ENCODE measurements around the gene CHKB. TPM values are rescaled to one million over a fixed set of nuclear protein-coding genes. Genes with fewer than 3 reads are reported as not detected.

The CHKB gene
- 26.9 and 44.6 TPM in 2 replicates for total RNA-seq

DNA sequence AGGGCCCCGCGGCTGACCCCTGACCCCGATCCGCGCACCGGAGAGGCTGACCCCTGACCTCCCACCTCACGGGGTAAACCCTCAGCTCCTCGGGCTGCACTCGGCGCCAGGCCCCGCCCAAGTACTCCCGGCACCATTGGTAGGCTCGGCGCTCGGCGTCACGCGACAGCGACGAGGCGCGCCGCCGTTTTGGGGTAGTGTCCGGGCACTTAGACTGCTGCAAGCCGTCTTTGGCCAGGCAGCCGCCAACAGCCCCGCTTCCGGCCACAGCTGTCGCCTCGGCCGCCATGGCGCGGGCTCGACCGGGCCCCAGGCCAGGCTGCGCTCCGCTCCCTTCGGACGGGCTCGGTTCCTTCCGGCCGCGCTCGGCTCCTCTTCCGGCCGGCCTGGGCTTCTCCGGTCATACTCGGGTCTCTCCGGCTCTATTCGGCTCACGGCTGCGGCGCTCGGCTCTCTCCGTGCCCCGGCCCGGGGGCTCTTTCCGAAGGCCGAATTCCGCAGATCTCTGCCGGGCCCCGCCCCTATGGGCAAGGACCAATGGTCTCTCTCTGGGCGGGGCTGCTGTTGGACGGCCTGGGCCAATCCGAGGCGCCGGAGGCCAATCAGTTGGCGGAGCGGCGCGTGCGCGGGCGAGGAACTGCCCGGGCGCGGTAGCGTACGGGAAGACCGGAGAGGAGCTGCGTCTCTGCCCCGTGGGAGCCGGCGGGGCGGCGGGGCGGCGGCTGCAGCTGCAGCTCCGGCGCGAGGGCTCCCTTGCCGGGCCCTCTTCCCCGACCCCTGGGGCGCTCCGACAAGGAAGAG lies at the start of gene CHKB:
Gene CHKB (minus strand): TSS at position 357 of the 801 bp plus-strand sequence. CDS start 68 bp downstream, at position 289.

DNA sequence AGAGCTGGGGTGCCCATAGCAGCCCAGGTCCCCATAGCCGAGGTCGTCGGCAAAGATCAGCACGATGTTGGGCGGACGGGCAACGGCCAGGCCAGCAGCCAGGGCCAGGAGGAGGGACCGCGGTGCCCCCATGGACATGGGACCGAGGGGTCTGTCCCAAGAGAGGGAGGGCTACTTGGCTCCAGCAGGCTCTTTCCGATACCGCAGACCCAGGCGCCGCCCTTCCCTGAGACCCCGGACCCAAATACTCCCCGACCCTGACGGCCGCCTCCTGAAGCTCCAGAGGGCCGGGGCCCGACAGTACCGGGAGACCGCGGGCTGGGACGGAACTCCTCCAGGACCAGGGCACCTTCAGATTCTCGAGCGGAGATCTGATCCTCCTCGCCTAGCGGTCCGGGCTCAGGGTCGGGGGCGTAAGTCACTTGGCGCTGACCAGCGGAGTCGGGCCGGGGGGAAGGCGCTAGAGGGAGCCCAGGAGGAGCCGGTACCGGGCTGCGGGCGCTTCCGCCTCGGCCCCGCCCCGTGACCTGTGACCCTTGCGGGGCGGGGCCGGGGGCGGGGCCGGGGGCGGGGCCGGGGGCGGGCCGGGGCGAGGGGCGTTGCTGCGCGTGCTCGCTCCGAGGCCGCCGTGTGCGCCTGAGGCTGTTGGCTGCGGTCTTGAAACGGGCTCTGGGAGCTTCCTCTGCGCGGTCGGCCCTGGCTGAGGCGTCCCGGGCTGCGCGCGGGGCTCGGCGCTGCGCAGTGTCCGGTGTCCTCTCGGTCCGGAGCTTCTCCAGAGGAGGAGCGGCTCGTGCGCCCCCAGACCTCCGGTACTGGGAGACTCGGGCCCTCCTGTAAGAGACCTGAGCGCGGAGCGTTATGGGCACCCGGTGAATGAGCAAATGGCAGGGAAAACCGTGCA lies 45.2 kb upstream of the CHKB start, which contains the start of gene ARSA:
Gene ARSA (minus strand): TSS at position 511 of the 901 bp plus-strand sequence. CDS start 373 bp downstream, at position 138.

DNA sequence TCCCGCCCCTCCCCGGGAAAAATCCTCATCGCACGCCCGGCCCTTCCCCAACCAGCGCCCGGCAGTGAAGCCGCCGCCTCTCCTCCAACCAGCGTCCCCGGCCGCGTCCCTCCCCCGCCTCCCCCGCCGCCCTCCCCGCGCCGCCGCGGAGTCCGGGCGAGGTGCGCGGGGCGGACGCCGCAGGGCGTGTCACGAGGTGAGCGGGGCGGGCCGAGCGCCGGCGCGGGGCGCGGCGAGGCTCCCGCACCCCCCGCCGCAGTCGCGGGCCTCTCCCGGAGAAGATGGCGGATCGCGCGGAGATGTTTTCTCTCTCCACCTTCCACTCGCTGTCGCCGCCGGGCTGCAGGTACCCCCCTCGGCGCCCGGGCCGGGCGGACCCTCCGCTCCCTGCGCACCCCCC lies 17.9 kb upstream of the CHKB start, which contains the start of gene MAPK8IP2:
Gene MAPK8IP2 (plus strand): TSS at position 256 of the 400 bp plus-strand sequence. CDS start 26 bp downstream, at position 282.

GRCh38 chr22:50577987-50578775 lies 4.5 kb downstream of the CHKB start, which contains the start of gene CPT1B:
CPT1B (minus strand) TSS chr22:50578427; CDS start chr22:50577915, 512 bp downstream.

DNA sequence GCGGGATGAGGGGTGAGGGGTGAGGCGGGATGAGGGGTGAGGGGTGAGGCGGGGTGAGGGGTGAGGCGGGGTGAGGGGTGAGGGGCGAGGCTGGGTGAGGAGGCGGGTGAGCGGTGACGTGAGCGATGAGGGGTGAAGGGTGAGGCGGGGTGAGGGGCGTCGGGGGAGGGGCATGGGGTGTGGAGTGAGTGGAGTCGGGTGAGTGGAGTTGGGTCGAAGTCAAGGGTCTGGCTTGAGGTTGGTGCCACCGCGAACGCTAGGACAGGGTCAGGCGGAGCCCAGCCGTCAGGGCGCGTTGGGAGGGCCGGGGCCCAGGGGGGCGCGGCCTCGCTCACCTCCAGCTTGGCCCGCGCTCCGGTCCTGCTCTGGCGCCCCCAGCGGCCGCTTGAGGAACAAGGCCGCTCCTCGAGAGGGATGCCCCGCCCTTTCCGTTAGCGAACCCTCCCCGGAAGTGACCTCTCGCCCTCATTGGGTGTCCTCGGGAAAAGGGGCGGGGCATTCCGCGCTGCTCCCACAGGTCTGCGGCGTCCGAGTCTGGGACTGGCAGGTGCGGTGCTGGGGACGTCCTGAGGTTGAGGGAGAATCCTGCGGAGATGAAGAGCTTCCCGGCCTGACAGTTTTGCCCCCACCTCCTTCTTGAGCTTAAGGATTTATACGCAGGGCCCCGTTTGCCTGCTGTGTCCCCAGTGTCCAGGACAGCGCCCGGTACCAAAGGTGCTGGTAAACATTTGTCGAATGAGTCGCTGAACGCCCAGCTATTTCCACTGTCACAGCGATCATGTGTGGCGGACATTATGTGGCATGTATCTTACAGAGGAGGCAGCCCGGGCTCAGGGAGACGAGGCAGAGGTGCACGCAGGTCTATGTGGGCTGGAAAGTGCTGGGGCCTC lies 19.9 kb downstream of the CHKB start, which contains the start of gene SYCE3:
Gene SYCE3 (minus strand): TSS at position 397 of the 890 bp plus-strand sequence. CDS start 6,514 bp downstream, outside the sequence.

GRCh38 chr22:50545522-50546325 lies 36.9 kb downstream of the CHKB start, which contains the start of gene KLHDC7B:
KLHDC7B (plus strand) TSS chr22:50545899; CDS start chr22:50546244, 345 bp downstream.

DNA sequence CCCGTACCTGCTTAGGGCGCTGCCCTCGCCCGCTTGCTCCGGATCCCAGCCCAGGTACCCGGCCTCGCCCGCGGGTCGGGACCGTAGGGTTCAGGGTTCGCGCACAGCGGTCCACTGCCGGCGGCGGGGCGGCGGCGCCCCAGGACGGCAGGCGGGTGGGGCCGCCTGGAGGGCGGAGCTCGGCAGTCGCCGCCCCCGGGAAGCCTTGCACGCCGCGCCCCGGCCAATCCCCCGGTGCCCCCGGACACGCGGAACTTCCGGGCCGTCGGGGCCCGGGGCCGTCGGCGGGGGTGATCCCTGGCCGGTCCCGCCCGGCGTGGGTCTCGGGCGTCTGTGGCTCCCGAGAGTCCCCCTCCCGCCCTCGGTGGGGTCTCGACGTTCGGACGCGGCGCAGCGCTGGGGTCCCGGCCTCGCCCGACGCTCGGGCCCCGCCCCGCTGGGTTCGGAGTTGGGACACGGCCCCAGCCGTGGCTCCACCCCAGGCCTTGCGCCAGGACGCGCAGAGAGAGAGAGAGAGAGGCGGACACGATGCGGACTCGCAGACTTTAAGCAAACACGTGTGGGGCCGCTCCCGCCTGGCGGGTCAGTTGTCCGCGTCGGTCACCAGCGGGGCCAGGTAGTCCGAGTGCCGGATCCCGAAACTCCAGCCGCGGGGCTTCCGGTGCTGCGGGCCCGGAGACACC lies 52.6 kb downstream of the CHKB start, which contains the start of gene TYMP:
Gene TYMP (minus strand): TSS at position 116 of the 683 bp plus-strand sequence. CDS start 303 bp downstream, outside the sequence.

Other genes starting within 250 kb of the CHKB start
- 69.4 and 72.3 TPM in 2 replicates for gene PPP6R2, start 239.5 kb downstream of the CHKB start, total RNA-seq
- 110 TPM in 2 replicates for gene SBF1, start 107.8 kb downstream of the CHKB start, total RNA-seq
- 2.7 and 13.3 TPM in 2 replicates for gene ADM2, start 101.3 kb downstream of the CHKB start, total RNA-seq
- 0.14 TPM in 1 of 2 replicates, not detected in the other for gene MIOX, start 96.0 kb downstream of the CHKB start, total RNA-seq
- 60.6 and 130 TPM in 2 replicates for gene LMF2, start 75.1 kb downstream of the CHKB start, total RNA-seq
- gene NCAPH2, start 74.6 kb downstream of the CHKB start, total RNA-seq = 24.9 and 75.3 TPM in 2 replicates
- gene SCO2, start 57.3 kb downstream of the CHKB start, total RNA-seq = 3.7 and 4.9 TPM in 2 replicates
- 34.4 and 236 TPM in 2 replicates for gene TYMP, start 52.8 kb downstream of the CHKB start, total RNA-seq
- 5.3 TPM in 1 of 2 replicates, not detected in the other for gene KLHDC7B, start 37.0 kb downstream of the CHKB start, total RNA-seq
- gene SYCE3, start 19.9 kb downstream of the CHKB start, total RNA-seq = not detected in 2 replicates
- 3.9 and 9.8 TPM in 2 replicates for gene CPT1B, start 4.4 kb downstream of the CHKB start, total RNA-seq
- 0.14 and 1.5 TPM in 2 replicates for gene MAPK8IP2, start 17.9 kb upstream of the CHKB start, total RNA-seq
- 27.3 and 38.1 TPM in 2 replicates for gene ARSA, start 45.3 kb upstream of the CHKB start, total RNA-seq
- gene SHANK3, start 90.0 kb upstream of the CHKB start, total RNA-seq = 1.1 TPM in 2 replicates
- gene ACR, start 155.4 kb upstream of the CHKB start, total RNA-seq = not detected in 2 replicates
- gene RABL2B, start 200.8 kb upstream of the CHKB start, total RNA-seq = 18.2 and 24.6 TPM in 2 replicates

Measured in placental pericyte (primary cell).